Liver (tissue), 9 donors: Measurements from ENCODE around the gene AFAP1L2. TPM values are rescaled to one million over a fixed set of nuclear protein-coding genes. Genes with fewer than 3 reads are reported as not detected.

Experiments
- DNase-seq: peaks from one replicate; pipeline ENCODE4 v3.0.0-alpha.2; 2017; ENCODE audit warnings: low spot score
- H3K27ac ChIP-seq, 2 donors: one replicate each; pipeline ENCODE4 v1.7.0; 2013; ENCODE audit warnings: inconsistent platforms in 2 of 2, low read length in 2 of 2, control low read depth in 1 of 2, low read depth in 1 of 2, mild to moderate bottlenecking in 1 of 2
- H3K27me3 ChIP-seq, 4 donors: one replicate each; pipeline versions ENCODE4 v1.6.1 to v1.7.0; 2013; ENCODE audit warnings: low read length in 3 of 4, inconsistent platforms in 1 of 4, mild to moderate bottlenecking in 1 of 4, moderate library complexity in 1 of 4; ENCODE audit not compliant: control insufficient read depth in 4 of 4, insufficient read depth in 4 of 4
- H3K36me3 ChIP-seq, 4 donors: one replicate each; pipeline versions ENCODE4 v1.6.1 to v1.7.0; 2013; ENCODE audit warnings: low read length in 3 of 4, mild to moderate bottlenecking in 3 of 4, low read depth in 1 of 4, moderate library complexity in 1 of 4; ENCODE audit not compliant: control insufficient read depth in 4 of 4, insufficient read depth in 3 of 4
- H3K4me1 ChIP-seq, 4 donors: one replicate each; pipeline versions ENCODE4 v1.6.1 to v1.7.0; 2013; ENCODE audit warnings: low read length in 3 of 4, mild to moderate bottlenecking in 3 of 4, moderate library complexity in 1 of 4; ENCODE audit not compliant: control insufficient read depth in 4 of 4, insufficient read depth in 4 of 4
- H3K4me3 ChIP-seq, 3 donors: one replicate each; pipeline versions ENCODE4 v1.6.1 to v1.7.0; 2013; ENCODE audit warnings: low read length in 3 of 3, control low read depth in 1 of 3, low read depth in 1 of 3, mild to moderate bottlenecking in 1 of 3
- H3K9ac ChIP-seq, 2 donors: one replicate each; pipeline ENCODE4 v1.7.0; 2013; ENCODE audit warnings: low read length in 2 of 2, mild to moderate bottlenecking in 2 of 2, moderate library complexity in 2 of 2, control low read depth in 1 of 2, low read depth in 1 of 2
- H3K9me3 ChIP-seq, 4 donors: one replicate each; pipeline versions ENCODE4 v1.6.1 to v1.7.0; 2013; ENCODE audit warnings: low read length in 3 of 4; ENCODE audit not compliant: control insufficient read depth in 4 of 4
- ATF3 ChIP-seq: IDR thresholded peaks from 2 replicates; pipeline ENCODE4 v1.6.1; 2016; ENCODE audit warnings: antibody characterized with exemption
- CTCF ChIP-seq: fragments of 150-350 bp; IDR thresholded peaks from 2 replicates; pipeline ENCODE4 v1.5.1; 2017; ENCODE audit warnings: improper control_type of control experiment, low read depth, low read length; ENCODE audit not compliant: missing input control
- FOXA1 ChIP-seq: IDR thresholded peaks from 2 replicates; pipeline ENCODE4 v1.6.1; 2016; ENCODE audit warnings: antibody characterized with exemption
- FOXA2 ChIP-seq: IDR thresholded peaks from 2 replicates; pipeline ENCODE4 v1.6.1; 2016; ENCODE audit warnings: antibody characterized with exemption
- GABPA ChIP-seq, 2 donors: IDR thresholded peaks in 1 of 2; conservative IDR thresholded peaks in 1 of 2; 2 replicates each; pipeline ENCODE4 v1.6.1; 2016; ENCODE audit warnings: antibody characterized with exemption in 2 of 2, mild to moderate bottlenecking in 1 of 2, moderate library complexity in 1 of 2
- HNF4A ChIP-seq, 2 donors: conservative IDR thresholded peaks; 2 replicates each; pipeline ENCODE4 v1.6.1; 2016; ENCODE audit warnings: antibody characterized with exemption in 2 of 2, mild to moderate bottlenecking in 2 of 2
- JUND ChIP-seq, 2 donors: IDR thresholded peaks; 2 replicates each; pipeline ENCODE4 v1.6.1; 2016; ENCODE audit warnings: antibody characterized with exemption in 2 of 2
- NR2F2 ChIP-seq: IDR thresholded peaks from 2 replicates; pipeline ENCODE4 v1.6.1; 2016; ENCODE audit warnings: antibody characterized with exemption
- RAD21 ChIP-seq, 2 donors: IDR thresholded peaks; 2 replicates each; pipeline ENCODE4 v1.6.1; 2016; ENCODE audit warnings: antibody characterized with exemption in 2 of 2, mild to moderate bottlenecking in 2 of 2
- REST ChIP-seq: IDR thresholded peaks from 2 replicates; pipeline ENCODE4 v1.6.1; 2016; ENCODE audit warnings: antibody characterized with exemption, mild to moderate bottlenecking
- RXRA ChIP-seq, 2 donors: IDR thresholded peaks; 2 replicates each; pipeline ENCODE4 v1.6.1; 2017 to 2018; ENCODE audit warnings: antibody characterized with exemption in 2 of 2, mild to moderate bottlenecking in 1 of 2
- ZBTB33 ChIP-seq: IDR thresholded peaks from 2 replicates; pipeline ENCODE4 v1.6.1; 2016; ENCODE audit warnings: antibody characterized with exemption
- WGBS: extraction: QIAGEN DNeasy Blood & Tissue Kit; methylation state at CpG from one replicate; pipeline ENCODE4 v1.1.7; 2013; 5-methylcytosine and 5-hydroxymethylcytosine counted together
- polyA plus RNA-seq, 2 donors: library from polyadenylated mRNA; stranded (reverse) in 1 of 2; unstranded in 1 of 2; fragments of 200-250 nt in 1 of 2; fragments of >200 nt in 1 of 2; fragmentation: Nextera tagmentation in 1 of 2; extraction: Ambion mirVana in 1 of 2; gene quantifications; one replicate each; pipeline versions ENCODE4 v1.2.1 to v1.2.3, GENCODE V29; 2013 to 2015
- total RNA-seq, 2 donors: library from RNA; depleted of rRNA; stranded (reverse); fragments of >200 nt; gene quantifications; one replicate each; pipeline ENCODE4 v1.2.3, GENCODE V29; 2014
- donor health status: healthy.
- donor health status: healthy.
- donor health status: healthy.
- donor health status: healthy.
- donor health status: healthy.

AFAP1L2 gene
- total and polyA plus RNA-seq, 4 donors = 0.53 to 1.8 (median 1.3) TPM

- TF ChIP-seq RXRA (IDR thresholded peaks at IDR 0.05) = no peak
- Histone ChIP-seq H3K9me3 (no peaks in the 10 kb centered on the region), H3K9ac (no peak overlapping the region), H3K27me3 (no peaks in the 10 kb centered on the region), H3K4me1 (no peaks in the 10 kb centered on the region), H3K27ac (no peak overlapping the region), H3K4me3 (no peak overlapping the region), H3K36me3 (no peaks in the 10 kb centered on the region)
- WGBS = 79% methylated on average over 5 of the region's 5 CpGs
- no peak for DNase-seq
These were observed 82.0 kb downstream of the AFAP1L2 start for GRCh38 chr10:114322344-114322743.

- TF ChIP-seq RXRA (IDR thresholded peaks at IDR 0.05) (peak in 1 of 2 donors; percentile 35), FOXA2 (no peak)
- no peaks in the 10 kb centered on the region for H3K4me1 ChIP-seq
- no peak for DNase-seq
- no peaks in the 10 kb centered on the region for H3K36me3 ChIP-seq
- no peak overlapping the region for H3K4me3 ChIP-seq
- no peak overlapping the region for H3K27ac ChIP-seq
- H3K9ac ChIP-seq = no peak overlapping the region
- 76% methylated on average over 23 of the region's 23 CpGs for WGBS
- H3K27me3 ChIP-seq = no peaks in the 10 kb centered on the region
- H3K9me3 ChIP-seq = no peaks in the 10 kb centered on the region
These were observed 83.8 kb downstream of the AFAP1L2 start for GRCh38 chr10:114320249-114321116.

GRCh38 chr10:114319406-114320248, 84.7 kb downstream of the AFAP1L2 start:
- Histone ChIP-seq H3K9me3 (no peaks in the 10 kb centered on the region), H3K9ac (no peak overlapping the region), H3K4me1 (no peaks in the 10 kb centered on the region), H3K36me3 (no peaks in the 10 kb centered on the region), H3K27ac (no peak overlapping the region), H3K4me3 (no peak overlapping the region), H3K27me3 (no peaks in the 10 kb centered on the region)
- no peak for DNase-seq
- WGBS = 84% methylated on average over 18 of the region's 18 CpGs
- TF ChIP-seq FOXA2 = no peak
- no peak for TF ChIP-seq RXRA (IDR thresholded peaks at IDR 0.05)
- TF ChIP-seq JUND (IDR thresholded peaks at IDR 0.05) = no peak

- WGBS = 71% methylated on average over 5 of the region's 5 CpGs
These were observed 87.6 kb downstream of the AFAP1L2 start for GRCh38 chr10:114316744-114317143.

More at GRCh38 chr10:114316744-114317143, 87.6 kb downstream of the AFAP1L2 start:
- Histone ChIP-seq H3K27ac (no peak overlapping the region), H3K36me3 (no peaks in the 10 kb centered on the region), H3K4me3 (no peak overlapping the region), H3K9me3 (peaks cover 0 to 9% (median 5%) of the 10 kb centered on the region in 4 donors), H3K4me1 (no peaks in the 10 kb centered on the region), H3K9ac (no peak overlapping the region), H3K27me3 (no peaks in the 10 kb centered on the region)
- TF ChIP-seq ZBTB33 (no peak), GABPA (IDR thresholded peaks at IDR 0.05 in 1 of 2, conservative IDR thresholded peaks at IDR 0.05 in 1 of 2) (no peak), RAD21 (IDR thresholded peaks at IDR 0.05) (no peak), FOXA2 (no peak), CTCF (no peak), HNF4A (conservative IDR thresholded peaks at IDR 0.05) (no peak), ATF3 (no peak), NR2F2 (no peak), FOXA1 (no peak), REST (no peak)
- no peak for DNase-seq
